AG04449 (cell line): ENCODE data around the gene ALDH9A1.

Experiments used
- CTCF ChIA-PET: fragments of 350-600 bp; formaldehyde crosslinking; extraction: SDS; loops from one replicate; lab custom pipeline; 2021; ENCODE audit warnings: antibody characterized with exemption; lab: Yijun Ruan, JAX
- POLR2A ChIA-PET: fragments of 400-600, 350-600 bp; formaldehyde crosslinking; extraction: SDS; loops from one replicate; lab custom pipeline; 2020; ENCODE audit warnings: antibody characterized with exemption, inconsistent platforms; lab: Yijun Ruan, JAX
- DNase-seq: peaks from one replicate; pipeline ENCODE4 v3.0.0-alpha.2; 2010; ENCODE audit warnings: low read depth, low spot score
- H3K4me3 ChIP-seq: 2 replicates; pipeline ENCODE4 v1.5.1; 2011; ENCODE audit warnings: low read depth, mild to moderate bottlenecking, control low read depth, low read length
- CTCF ChIP-seq: IDR thresholded peaks from one replicate; pipeline ENCODE4 v1.5.1; 2011; ENCODE audit warnings: mild to moderate bottlenecking, moderate library complexity, low read length, control low read depth, inconsistent platforms; ENCODE audit not compliant: insufficient read depth; ENCODE audit errors: missing control alignments

The ALDH9A1 gene

GRCh38 chr1:165635823-165636222 lies 62.5 kb downstream of the ALDH9A1 start:
- no peak overlapping the region for H3K4me3 ChIP-seq
- ChIA-PET POLR2A (no interaction called here), CTCF (interaction anchor here (1.5 to 2.7 kb wide), 2 partner anchors 35 to 277 kb away, joined by 4 to 10 read pairs; no protein-coding TSS in a partner anchor)
- no peak for DNase-seq
- no peak for TF ChIP-seq CTCF

- TF ChIP-seq CTCF = no peak
- ChIA-PET CTCF (interaction anchor here (1.5 to 2.7 kb wide), 2 partner anchors 34 to 278 kb away, joined by 4 to 10 read pairs; no protein-coding TSS in a partner anchor), POLR2A (no interaction called here)
- no peak overlapping the region for H3K4me3 ChIP-seq
- no peak for DNase-seq
Observed at GRCh38 chr1:165635329-165635728, 63.0 kb downstream of the ALDH9A1 start.

- TF ChIP-seq CTCF = no peak
- DNase-seq = no peak
- CTCF ChIA-PET = interaction anchor here (1.5 to 4.0 kb wide), 2 partner anchors 33 to 279 kb away, joined by 4 to 21 read pairs; no protein-coding TSS in a partner anchor
- POLR2A ChIA-PET = interaction anchor here (1.1 kb wide), 1 partner anchor 14 kb away, joined by 4 read pairs; no protein-coding TSS in a partner anchor
- no peak overlapping the region for H3K4me3 ChIP-seq
Observed at GRCh38 chr1:165634154-165634921, 64.0 kb downstream of the ALDH9A1 start.

DNA sequence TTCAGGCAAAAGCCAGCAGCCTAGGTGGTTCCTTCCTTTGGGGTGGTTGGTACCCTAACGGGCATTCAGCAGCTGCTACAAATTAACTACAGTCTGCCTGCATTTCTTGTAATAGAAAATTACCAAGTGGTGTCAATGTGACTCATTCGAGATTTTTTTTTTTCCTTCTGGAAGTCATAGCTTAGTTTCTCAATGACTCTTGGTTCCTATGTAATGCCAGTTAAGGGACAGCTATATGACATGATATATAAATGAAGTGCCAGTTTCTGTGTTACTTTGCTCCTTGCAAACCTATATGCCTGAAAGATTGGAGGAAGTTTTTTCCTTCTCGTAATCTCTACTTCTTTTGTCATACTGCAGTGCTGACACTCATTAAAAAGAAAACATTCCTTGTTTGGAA lies 64.7 kb downstream of the ALDH9A1 start:
- no peak for TF ChIP-seq CTCF
- ChIA-PET CTCF (interaction anchor here (4.0 kb wide), 1 partner anchor 33 kb away, joined by 21 read pairs; no protein-coding TSS in a partner anchor), POLR2A (interaction anchor here (1.1 kb wide), 1 partner anchor 14 kb away, joined by 4 read pairs; no protein-coding TSS in a partner anchor)
- no peak for DNase-seq
- no peak overlapping the region; the same call in 1 of the 2 replicates for H3K4me3 ChIP-seq

DNA sequence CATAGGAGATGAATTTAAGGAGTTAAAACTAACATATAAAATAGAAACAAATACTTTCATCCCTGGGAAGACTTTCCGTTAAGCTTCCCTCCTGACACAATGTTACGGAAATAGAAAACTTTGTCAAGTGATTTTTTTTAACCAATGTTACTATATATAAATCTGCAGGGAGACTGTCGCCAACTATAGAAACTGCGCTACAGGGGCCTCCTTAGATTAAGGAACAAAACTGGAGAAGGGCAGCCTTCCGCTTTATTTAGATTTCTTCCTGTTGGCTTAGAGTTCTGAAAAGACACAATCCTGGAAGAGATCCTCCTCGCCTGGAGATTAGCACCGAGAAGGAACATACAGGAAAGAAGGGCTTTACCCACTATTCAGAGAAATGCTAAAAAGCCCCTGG lies 65.9 kb downstream of the ALDH9A1 start:
- no peak for DNase-seq
- ChIA-PET CTCF (interaction anchor here (4.0 kb wide), 1 partner anchor 32 kb away, joined by 21 read pairs; no protein-coding TSS in a partner anchor), POLR2A (no interaction called here)
- peak overlapping the region; percentile 97 for H3K4me3 ChIP-seq
- TF ChIP-seq CTCF = no peak

- H3K4me3 ChIP-seq = peak overlapping the region; percentile 97
- DNase-seq = no peak
- no peak for TF ChIP-seq CTCF
- ChIA-PET POLR2A (no interaction called here), CTCF (interaction anchor here (1.4 to 4.0 kb wide), 2 partner anchors 31 to 65 kb away, joined by 3 to 21 read pairs; no protein-coding TSS in a partner anchor)
Observed at GRCh38 chr1:165632152-165632469, 66.3 kb downstream of the ALDH9A1 start.
